ENCODE results near the gene ATP2B3. TPM values are rescaled to one million over a fixed set of nuclear protein-coding genes. Genes with fewer than 3 reads are reported as not detected.

ATP2B3 gene
- total and polyA plus RNA-seq, 2 of the 4 experiments (the other 2 are of a cell fraction) = under 0.01 to 0.03 TPM

- no peaks in the 10 kb centered on the region for H3K79me1 ChIP-seq (ENCODE audit: low read depth in 1 of 2, low read length in 2 of 2)
- no peak overlapping the region for H2AK9ac ChIP-seq (replicated peaks; ENCODE audit: low read depth, low read length, poor library complexity)
- dilution Hi-C loops (cut with HindIII; ENCODE audit: low sequenced_read_pairs, unreplicated experiment) = no loop called here
- no peak overlapping the region for H2AK5ac ChIP-seq (ENCODE audit: low read depth, low read length)
- no peak for TF ChIP-seq MXI1 (IDR thresholded peaks at IDR 0.05; ENCODE audit: borderline replicate concordance, low read depth, low read length)
- peak; percentile 26; the same call in 1 of the 2 replicates for TF ChIP-seq CTCF (conservative IDR thresholded peaks at IDR 0.05; ENCODE audit: low read depth, low read length)
- H4K20me1 ChIP-seq (ENCODE audit: insufficient read depth, low read length) = no peaks in the 10 kb centered on the region
- H3K4me2 ChIP-seq (ENCODE audit: low read depth, low read length) = no peak overlapping the region
- no peak overlapping the region for H3K23ac ChIP-seq (ENCODE audit: low read depth, low read length)
- H3K9me3 ChIP-seq (ENCODE audit: control insufficient read depth, insufficient read depth, low read length) = no peaks in the 10 kb centered on the region; the same call in 1 of the 2 replicates
- H3K9me1 ChIP-seq (ENCODE audit: insufficient read depth, low read length) = no peaks in the 10 kb centered on the region
- no peak overlapping the region for H3K4me3 ChIP-seq (ENCODE audit: insufficient read depth, low read depth, low read length)
- 100% methylated on average over 1 of the region's 14 CpGs; no CpG with 5 or more reads in 1 of the 2 experiments for WGBS, 2 experiments (ENCODE audit: extremely low coverage in 2 of 2, insufficient read length in 1 of 2)
- ATAC-seq (ENCODE audit: low read depth) = no peak
- DNase-seq = no peak
- H3K27me3 ChIP-seq (ENCODE audit: control insufficient read depth, insufficient read depth, low read length) = peaks cover 1% of the 10 kb centered on the region; the same call in 1 of the 2 replicates
- H2BK20ac ChIP-seq (ENCODE audit: low read depth, low read length) = no peak overlapping the region
- no peaks in the 10 kb centered on the region for H3K4me1 ChIP-seq (ENCODE audit: control insufficient read depth, insufficient read depth, low read length)
- H3K14ac ChIP-seq (replicated peaks; ENCODE audit: low read depth, low read length) = no peak overlapping the region
- H4K91ac ChIP-seq (ENCODE audit: insufficient read depth, low read depth, low read length) = no peak overlapping the region
- H3K4ac ChIP-seq (ENCODE audit: low read depth, low read length) = no peak overlapping the region
- no peak overlapping the region for H4K5ac ChIP-seq (ENCODE audit: low read depth, low read length)
- ChIA-PET CTCF (interaction anchor here (0.7 kb wide), 1 partner anchor 16 kb away, joined by 3 read pairs; no protein-coding TSS in a partner anchor), POLR2A (ENCODE audit: unreplicated experiment) (no interaction called here)
- H2AFZ ChIP-seq (replicated peaks; ENCODE audit: low read length, poor library complexity) = no peak overlapping the region
- no peak overlapping the region for H4K8ac ChIP-seq (ENCODE audit: low read depth in 2 of 2, low read length in 2 of 2)
- no peak overlapping the region for H3K27ac ChIP-seq (ENCODE audit: insufficient read depth, low read length)
- intact Hi-C loops (cut with micrococcal nuclease) = no loop called here
- no peaks in the 10 kb centered on the region for H3K36me3 ChIP-seq (ENCODE audit: control insufficient read depth, insufficient read depth, low read length)
- H2BK120ac ChIP-seq (ENCODE audit: low read depth, low read length) = no peak overlapping the region
- H3K18ac ChIP-seq (ENCODE audit: low read depth, low read length) = no peak overlapping the region
- no peak overlapping the region for H3K56ac ChIP-seq (ENCODE audit: extremely low read depth, insufficient read depth, low read length)
- in situ Hi-C loops (cut with MboI; ENCODE audit: low sequenced_read_pairs) = no loop called here
- no peak overlapping the region for H3K9ac ChIP-seq (ENCODE audit: low read depth, low read length)
- no peak overlapping the region for H2BK15ac ChIP-seq (ENCODE audit: low read depth, low read length)
- no peak overlapping the region for H2BK5ac ChIP-seq (ENCODE audit: low read depth, low read length, poor library complexity, severe bottlenecking)
- BruUV-seq (replicated peaks) = no TSS peak
These were observed 63.4 kb downstream of the ATP2B3 start for GRCh38 chrX:153580700-153581386.
